Subcutaneous abdominal adipose tissue (tissue), 5 donors: ENCODE results near the gene DAD1.

Experiments
- H3K27ac ChIP-seq: one replicate; pipeline ENCODE4 v1.7.0; 2013; ENCODE audit warnings: low read depth, mild to moderate bottlenecking, inconsistent platforms, low read length, moderate library complexity
- H3K27me3 ChIP-seq, 5 donors: one replicate each; pipeline ENCODE4 v1.7.0; 2013; ENCODE audit warnings: low read length in 5 of 5, inconsistent platforms in 1 of 5; ENCODE audit not compliant: control insufficient read depth in 5 of 5, insufficient read depth in 4 of 5
- H3K36me3 ChIP-seq, 5 donors: one replicate each; pipeline ENCODE4 v1.7.0; 2013; ENCODE audit warnings: low read length in 5 of 5; ENCODE audit not compliant: control insufficient read depth in 5 of 5, insufficient read depth in 5 of 5
- H3K4me1 ChIP-seq, 5 donors: one replicate each; pipeline ENCODE4 v1.7.0; 2013; ENCODE audit warnings: low read length in 5 of 5, mild to moderate bottlenecking in 3 of 5, moderate library complexity in 1 of 5; ENCODE audit not compliant: control insufficient read depth in 5 of 5, insufficient read depth in 5 of 5
- H3K4me3 ChIP-seq, 5 donors: one replicate each; pipeline ENCODE4 v1.7.0; 2013; ENCODE audit warnings: low read length in 5 of 5, low read depth in 1 of 5
- H3K9ac ChIP-seq, 5 donors: one replicate each; pipeline ENCODE4 v1.7.0; 2013; ENCODE audit warnings: low read length in 5 of 5, mild to moderate bottlenecking in 4 of 5, moderate library complexity in 3 of 5
- H3K9me3 ChIP-seq, 5 donors: one replicate each; pipeline ENCODE4 v1.7.0; 2013; ENCODE audit warnings: low read length in 5 of 5; ENCODE audit not compliant: control insufficient read depth in 5 of 5
- donor health status: healthy.
- donor health status: healthy.
- donor health status: healthy.
- donor health status: healthy.
- donor health status: healthy.

Gene DAD1

DNA sequence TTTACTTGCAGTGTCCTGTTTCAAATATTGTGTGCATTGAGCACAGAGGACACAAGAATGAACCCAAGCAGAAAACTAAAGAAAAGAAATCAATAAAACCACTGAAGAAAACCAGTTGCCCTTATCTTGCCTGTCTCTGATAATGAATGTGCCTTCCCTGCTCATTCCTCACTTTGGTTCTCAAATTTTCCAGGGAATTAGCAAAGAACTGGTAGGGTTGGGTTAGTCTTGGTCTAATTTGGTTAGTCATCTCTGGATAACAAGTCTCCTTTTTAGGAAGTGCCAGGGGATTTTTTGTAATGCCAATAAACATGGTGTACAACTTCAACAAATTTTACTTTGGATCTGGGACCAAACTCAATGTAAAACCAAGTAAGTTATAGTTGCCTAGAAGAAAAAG lies 65.7 kb downstream of the DAD1 start:
- H3K4me1 ChIP-seq = peaks cover 0 to 9% (median 0%) of the 10 kb centered on the region in 5 donors

GRCh38 chr14:22522466-22522957 lies 66.5 kb downstream of the DAD1 start:
- H3K4me3 ChIP-seq = no peak overlapping the region

More for the DNA sequence above, 65.7 kb downstream of the DAD1 start:
- Histone ChIP-seq H3K36me3 (no peaks in the 10 kb centered on the region), H3K9me3 (no peaks in the 10 kb centered on the region), H3K9ac (no peak overlapping the region), H3K27ac (no peak overlapping the region), H3K4me3 (no peak overlapping the region), H3K27me3 (no peaks in the 10 kb centered on the region)

GRCh38 chr14:22521449-22522239 lies 67.4 kb downstream of the DAD1 start:
- H3K27me3 ChIP-seq = no peaks in the 10 kb centered on the region
- peaks cover 0 to 9% (median 0%) of the 10 kb centered on the region in 5 donors for H3K4me1 ChIP-seq
- no peak overlapping the region for H3K4me3 ChIP-seq
- no peak overlapping the region for H3K9ac ChIP-seq
- no peaks in the 10 kb centered on the region for H3K9me3 ChIP-seq
- H3K36me3 ChIP-seq = no peaks in the 10 kb centered on the region
- no peak overlapping the region for H3K27ac ChIP-seq

More at GRCh38 chr14:22522466-22522957, 66.5 kb downstream of the DAD1 start:
- Histone ChIP-seq H3K27me3 (no peaks in the 10 kb centered on the region), H3K4me1 (peaks cover 0 to 9% (median 0%) of the 10 kb centered on the region in 5 donors), H3K9me3 (no peaks in the 10 kb centered on the region), H3K36me3 (no peaks in the 10 kb centered on the region), H3K27ac (no peak overlapping the region), H3K9ac (no peak overlapping the region)

GRCh38 chr14:22520796-22521195 lies 68.2 kb downstream of the DAD1 start:
- Histone ChIP-seq H3K4me1 (peaks cover under 1 to 13% (median 2%) of the 10 kb centered on the region in 5 donors), H3K4me3 (no peak overlapping the region), H3K9me3 (no peaks in the 10 kb centered on the region), H3K36me3 (no peaks in the 10 kb centered on the region), H3K27me3 (no peaks in the 10 kb centered on the region), H3K27ac (peak overlapping the region; percentile 63), H3K9ac (no peak overlapping the region)

DNA sequence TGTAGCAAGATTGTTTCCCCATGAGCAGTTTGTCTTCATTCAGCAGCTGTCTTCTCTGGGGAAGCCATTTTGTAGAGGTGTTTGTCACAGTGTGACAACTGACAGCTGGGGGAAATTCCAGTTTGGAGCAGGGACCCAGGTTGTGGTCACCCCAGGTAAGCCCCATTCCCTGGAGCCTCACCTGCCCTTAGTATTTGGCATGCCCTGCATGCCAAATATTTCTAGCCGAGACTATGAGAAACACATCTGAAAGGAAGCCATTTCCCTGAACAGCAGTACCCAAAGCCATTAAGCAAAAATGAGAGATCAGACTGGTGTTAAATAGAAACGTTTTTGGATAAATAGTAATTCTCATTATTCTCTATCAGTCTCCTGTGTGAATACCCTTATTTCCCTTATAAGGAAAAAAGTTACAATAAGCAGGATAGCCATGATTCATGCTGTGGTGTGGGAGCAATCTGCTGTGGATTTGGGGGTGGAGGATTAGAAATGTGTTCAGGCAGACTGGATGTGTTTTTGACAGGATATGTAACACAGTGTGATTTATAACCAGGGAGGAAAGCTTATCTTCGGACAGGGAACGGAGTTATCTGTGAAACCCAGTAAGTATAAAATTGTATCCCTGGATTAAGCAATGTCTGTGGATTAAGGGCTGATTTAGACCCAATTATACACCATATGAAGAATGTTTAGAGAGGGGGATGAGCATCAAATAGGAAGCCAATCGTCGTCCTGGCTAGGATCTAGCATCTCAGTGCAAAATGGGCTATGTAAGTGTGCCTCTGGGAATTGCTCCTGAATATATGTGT lies 68.9 kb downstream of the DAD1 start:
- H3K27ac ChIP-seq = no peak overlapping the region
- H3K27me3 ChIP-seq = no peaks in the 10 kb centered on the region
- no peak overlapping the region for H3K4me3 ChIP-seq
- H3K9ac ChIP-seq = no peak overlapping the region
- no peaks in the 10 kb centered on the region for H3K9me3 ChIP-seq
- peaks cover 3 to 20% (median 10%) of the 10 kb centered on the region in 5 donors for H3K4me1 ChIP-seq
- H3K36me3 ChIP-seq = no peaks in the 10 kb centered on the region

GRCh38 chr14:22518073-22518472 lies 71.0 kb downstream of the DAD1 start:
- H3K4me3 ChIP-seq = no peak overlapping the region
- no peak overlapping the region for H3K27ac ChIP-seq
- no peaks in the 10 kb centered on the region for H3K9me3 ChIP-seq
- H3K36me3 ChIP-seq = no peaks in the 10 kb centered on the region
- peaks cover 9 to 37% (median 21%) of the 10 kb centered on the region in 5 donors for H3K4me1 ChIP-seq
- H3K27me3 ChIP-seq = no peaks in the 10 kb centered on the region
- H3K9ac ChIP-seq = no peak overlapping the region

GRCh38 chr14:22517117-22517720 lies 71.8 kb downstream of the DAD1 start:
- Histone ChIP-seq H3K4me3 (no peak overlapping the region), H3K9ac (no peak overlapping the region)

DNA sequence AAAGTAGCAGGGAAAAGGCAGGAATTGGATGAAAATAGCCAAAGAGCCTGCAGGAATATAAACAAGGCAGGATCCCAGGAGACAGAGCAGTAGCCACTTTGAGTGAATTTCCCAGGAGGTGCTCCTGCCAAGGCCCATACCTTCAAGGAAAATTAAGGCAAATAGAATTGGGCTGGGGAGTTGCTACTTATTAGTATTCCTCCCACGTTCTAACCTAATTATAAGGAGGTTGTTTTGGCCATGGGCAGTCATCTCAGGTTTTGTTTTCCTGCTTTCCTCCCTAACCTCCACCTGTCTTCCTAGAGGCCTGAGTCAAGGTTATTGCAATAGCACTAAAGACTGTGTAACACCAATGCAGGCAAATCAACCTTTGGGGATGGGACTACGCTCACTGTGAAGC lies 73.1 kb downstream of the DAD1 start:
- no peak overlapping the region for H3K27ac ChIP-seq
- no peaks in the 10 kb centered on the region for H3K36me3 ChIP-seq
- peaks cover 9 to 53% (median 32%) of the 10 kb centered on the region in 5 donors for H3K4me1 ChIP-seq
- H3K9ac ChIP-seq = no peak overlapping the region
- no peak overlapping the region for H3K4me3 ChIP-seq
- no peaks in the 10 kb centered on the region for H3K27me3 ChIP-seq
- no peaks in the 10 kb centered on the region for H3K9me3 ChIP-seq

More at GRCh38 chr14:22517117-22517720, 71.8 kb downstream of the DAD1 start:
- no peaks in the 10 kb centered on the region for H3K36me3 ChIP-seq
- H3K27me3 ChIP-seq = no peaks in the 10 kb centered on the region
- no peak overlapping the region for H3K27ac ChIP-seq
- H3K4me1 ChIP-seq = peaks cover 9 to 46% (median 30%) of the 10 kb centered on the region in 5 donors
- H3K9me3 ChIP-seq = no peaks in the 10 kb centered on the region
